HT-29 (cell line): ENCODE measurements around the gene EDARADD. TPM values are rescaled to one million over a fixed set of nuclear protein-coding genes. Genes with fewer than 3 reads are reported as not detected.
"Not testable (repeated sequence)": the region's sequence is repeated elsewhere in the genome, so short reads cannot be mapped to it uniquely, and the experiment has no call there.

Source experiments
- DNase-seq: peaks from one replicate; pipeline ENCODE4 v3.0.0-alpha.2; 2015; ENCODE audit warnings: low spot score
- total RNA-seq: library from RNA; depleted of rRNA; stranded (reverse); fragments of >200 nt; shearing (Covaris generic); gene quantifications from 2 replicates; pipeline ENCODE4 v1.2.3, GENCODE V29; 2014

EDARADD gene
- total RNA-seq, 1 experiment from 2014 or later = not detected

DNA sequence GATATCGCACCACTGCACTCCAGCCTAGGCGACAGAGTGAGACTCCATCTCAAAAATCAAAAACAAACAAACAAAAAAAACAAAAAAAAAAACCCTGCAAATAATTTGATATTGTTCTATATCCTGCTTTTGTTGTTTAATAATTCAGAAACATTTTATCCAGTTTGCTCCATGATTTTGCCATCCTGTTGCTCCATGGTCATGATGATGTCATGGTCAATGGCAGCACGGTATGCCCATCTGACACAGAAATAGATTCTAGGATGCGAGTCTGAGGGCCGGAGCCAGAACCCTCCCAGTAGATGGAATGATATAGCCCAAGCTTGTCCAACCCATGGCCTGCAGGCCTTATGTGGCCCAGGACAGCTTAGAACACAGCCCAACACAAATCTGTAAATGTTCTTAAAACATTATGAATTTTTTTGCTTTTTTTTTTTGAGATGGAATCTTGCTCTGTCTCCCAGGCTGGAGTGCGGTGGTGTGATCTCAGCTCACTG lies 39.8 kb downstream of the EDARADD start:
- DNase-seq = no peak

DNA sequence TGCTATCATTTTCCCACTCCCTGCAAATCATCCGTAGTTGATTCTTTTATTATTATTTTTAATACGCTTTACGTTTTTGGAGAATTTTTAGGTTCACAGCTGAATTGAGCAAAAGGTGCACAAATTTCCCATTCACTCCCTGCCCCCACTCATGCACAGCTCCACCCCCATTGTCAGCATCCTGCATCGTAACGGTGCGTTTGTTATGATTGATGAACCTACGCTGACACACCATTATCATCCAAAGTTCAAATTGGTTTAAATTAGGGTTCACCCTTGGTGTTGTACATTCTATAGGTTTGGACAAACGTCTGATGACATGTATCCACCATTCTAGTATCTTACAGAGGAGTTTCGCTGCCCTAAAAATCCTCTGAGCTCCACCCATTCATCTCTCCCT lies 44.5 kb downstream of the EDARADD start:
- DNase-seq = no peak

DNA sequence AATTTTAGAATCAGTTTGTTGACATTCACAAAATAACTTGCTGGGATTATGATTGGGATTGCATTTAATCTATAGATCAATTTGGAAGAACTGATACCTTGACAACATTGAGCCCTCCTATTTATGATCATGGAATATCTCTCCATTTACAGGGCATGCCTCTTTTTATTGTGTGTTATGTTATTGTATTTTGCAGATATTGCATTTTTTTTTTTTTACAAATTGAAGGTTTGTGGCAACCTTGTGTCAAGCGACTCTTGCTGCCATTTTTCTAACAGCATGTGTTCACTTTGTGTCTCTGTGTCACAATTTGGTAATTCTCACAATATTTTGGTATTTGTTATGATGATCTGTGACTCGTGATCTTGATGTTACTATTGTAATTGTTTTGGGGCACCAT lies 46.3 kb downstream of the EDARADD start:
- no peak for DNase-seq

DNA sequence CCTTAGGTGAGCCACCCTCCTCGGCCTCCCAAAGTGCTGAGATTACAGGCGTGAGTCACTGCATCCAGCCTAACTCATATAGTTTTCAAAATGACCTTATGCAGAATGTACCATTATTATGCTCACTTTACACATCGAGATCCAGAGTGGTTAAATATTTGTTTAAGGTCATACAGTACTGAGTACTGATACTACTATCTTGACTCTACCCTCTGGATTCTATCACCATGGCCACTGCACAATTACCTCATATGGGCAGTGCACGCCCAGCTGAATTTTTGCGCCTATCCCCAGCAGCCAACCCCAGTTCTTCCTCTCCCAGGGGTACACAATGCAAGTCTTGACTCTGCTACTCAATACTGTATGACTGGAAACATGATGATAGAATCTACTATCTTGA lies 56.7 kb downstream of the EDARADD start:
- DNase-seq = no peak

DNA sequence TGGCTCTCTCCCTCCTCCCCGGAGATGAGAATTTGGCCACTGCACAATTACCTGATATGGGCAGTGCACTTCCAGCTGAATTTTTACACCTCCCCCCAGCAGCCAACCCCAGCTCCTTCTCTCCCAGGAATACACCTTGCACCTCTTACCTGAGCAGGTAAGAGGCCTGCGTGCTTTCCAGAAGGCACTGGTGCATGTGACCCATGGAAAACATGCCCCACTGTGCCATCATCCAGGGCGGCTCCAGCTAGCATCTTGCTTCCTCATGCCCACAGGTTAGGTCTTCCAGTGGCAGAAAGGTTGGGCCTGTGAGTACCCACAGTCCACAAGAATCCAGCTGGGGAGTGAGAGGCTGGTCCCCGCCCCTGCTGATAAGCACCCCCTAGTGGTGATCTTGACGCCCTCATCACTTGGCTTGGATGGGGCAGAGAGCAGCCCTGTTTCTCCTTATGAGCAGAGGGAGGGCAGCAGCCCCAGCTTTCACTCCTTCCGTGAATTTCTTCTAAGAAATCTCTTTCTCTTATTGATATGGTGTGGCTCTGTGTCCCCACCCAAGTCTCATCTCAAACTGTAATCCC lies 57.8 kb downstream of the EDARADD start:
- DNase-seq = peak; percentile 31

DNA sequence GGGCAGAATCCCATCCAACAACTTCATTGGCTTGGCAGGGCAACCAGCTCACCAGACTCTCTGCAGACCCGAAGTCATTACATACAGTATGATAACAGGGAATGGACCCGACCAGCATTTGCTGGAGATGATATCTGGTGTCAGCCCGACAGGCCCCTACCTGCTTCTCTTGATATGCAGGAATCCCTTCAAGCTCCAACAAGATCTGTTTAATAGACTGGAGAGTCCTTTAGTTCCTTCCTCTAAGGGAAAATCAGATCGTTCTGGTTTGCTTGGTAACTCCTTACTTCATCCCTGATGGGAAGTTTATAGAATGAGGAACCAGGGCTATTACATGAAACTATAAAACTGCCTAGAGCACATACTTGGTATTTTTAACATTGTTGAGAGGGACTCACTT lies 61.2 kb downstream of the EDARADD start:
- no peak for DNase-seq

DNA sequence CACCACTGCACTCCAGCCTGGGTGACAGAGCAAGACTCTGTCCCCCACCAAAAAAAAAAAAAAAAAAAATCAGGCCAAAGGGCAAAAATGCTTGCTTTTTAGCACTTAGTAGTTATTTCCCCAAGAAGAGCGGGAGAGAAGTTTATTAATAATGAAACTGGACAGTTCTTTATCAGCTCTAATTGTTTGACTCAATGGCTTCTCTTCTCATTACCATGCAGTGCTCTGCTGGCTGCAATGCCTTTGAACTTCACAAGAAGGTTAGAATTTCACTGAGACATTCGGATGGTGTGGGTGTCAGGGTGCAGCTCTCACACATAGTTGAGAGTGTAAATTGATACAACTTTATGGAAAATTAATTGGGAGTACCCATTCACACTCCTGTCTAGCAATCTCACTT lies 63.7 kb downstream of the EDARADD start:
- no peak for DNase-seq

DNA sequence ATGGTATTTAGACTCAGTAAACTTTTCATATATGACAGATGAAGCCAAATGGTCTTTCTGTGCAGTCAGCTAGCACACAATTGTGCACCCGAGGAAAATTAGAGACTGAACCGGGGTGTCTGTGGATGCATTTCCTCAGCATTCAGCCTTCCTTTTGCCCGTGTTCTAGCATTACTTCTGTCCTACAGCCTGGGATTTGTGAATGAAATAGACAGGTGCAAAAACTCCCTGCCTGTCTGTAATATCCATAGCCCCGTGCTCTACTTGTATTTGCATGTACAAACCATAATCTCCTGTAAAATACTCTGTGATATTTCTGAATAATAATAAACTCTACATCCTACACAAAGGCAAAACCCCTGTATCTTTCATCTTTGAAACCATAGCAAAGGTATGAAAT lies 64.9 kb downstream of the EDARADD start:
- DNase-seq = no peak

DNA sequence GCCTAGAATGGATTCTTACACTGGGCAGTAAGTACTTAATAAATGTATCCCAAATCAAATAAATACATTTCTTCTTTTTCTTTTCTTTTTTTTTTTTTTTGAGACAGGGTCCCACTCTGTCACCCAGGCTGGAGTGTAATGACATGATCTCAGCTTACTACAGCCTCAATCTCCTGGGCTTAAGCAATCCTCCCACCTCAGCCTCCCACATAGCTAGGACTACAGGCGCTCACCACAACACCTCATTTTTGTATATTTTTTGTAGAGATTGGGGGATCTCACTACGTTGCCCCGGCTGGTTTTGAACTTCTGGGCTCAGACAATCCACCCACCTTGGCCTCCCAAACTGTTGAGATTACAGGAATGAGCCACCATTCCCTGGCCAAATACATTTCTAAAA lies 66.0 kb downstream of the EDARADD start:
- no peak for DNase-seq

DNA sequence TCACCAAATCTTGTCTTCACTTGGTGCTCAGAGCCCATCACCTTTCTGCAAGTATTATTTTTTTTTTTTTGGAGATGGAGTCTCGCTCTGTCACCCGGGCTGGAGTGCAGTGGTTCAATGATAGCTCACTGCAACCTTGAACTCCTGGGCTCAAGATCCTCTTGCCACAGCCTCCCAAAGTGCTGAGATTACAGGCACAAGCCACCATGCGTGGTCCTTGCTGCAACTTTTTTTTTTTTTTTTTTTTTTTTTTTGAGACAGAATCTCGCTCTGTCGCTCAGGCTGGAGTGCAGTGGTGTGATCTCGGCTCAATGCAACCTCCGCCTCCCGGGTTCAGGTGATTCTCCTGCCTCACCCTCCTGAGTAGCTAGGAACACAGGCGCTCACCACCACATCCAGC lies 70.1 kb downstream of the EDARADD start:
- not testable (repeated sequence) for DNase-seq

DNA sequence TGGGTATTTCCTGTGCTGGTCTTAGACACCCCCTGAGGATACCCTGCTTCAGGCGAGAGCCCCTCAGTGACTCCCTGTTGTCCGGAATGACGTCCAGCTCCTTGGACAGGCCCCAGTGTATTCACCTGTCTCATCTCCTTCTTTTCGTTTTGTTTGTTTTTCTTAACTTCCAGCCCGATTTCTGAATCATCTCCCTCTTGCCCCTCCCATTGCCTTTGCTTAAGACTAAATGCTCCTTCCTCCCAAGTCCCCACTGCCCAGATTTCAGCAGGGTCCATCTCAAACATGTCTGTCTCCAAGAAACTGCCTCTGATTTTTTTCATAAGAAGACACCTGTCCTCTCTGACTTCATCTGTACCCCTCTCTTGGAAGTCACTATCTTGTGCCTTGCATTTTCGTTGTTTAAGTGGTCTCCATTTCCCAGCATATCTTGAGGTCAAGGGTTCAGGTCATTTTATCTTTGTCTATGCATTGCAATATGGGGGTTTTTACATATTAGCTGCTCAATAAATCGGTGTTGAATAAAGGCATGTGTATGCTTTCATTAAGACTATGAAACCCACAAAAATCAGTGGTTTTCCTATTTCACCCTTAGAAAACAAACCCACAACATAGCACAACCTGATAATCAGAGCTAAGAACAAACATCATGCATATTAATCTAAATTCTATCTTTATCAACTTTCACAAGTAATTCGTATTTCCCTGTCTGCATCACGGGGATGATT lies 71.3 kb downstream of the EDARADD start:
- DNase-seq = no peak

DNA sequence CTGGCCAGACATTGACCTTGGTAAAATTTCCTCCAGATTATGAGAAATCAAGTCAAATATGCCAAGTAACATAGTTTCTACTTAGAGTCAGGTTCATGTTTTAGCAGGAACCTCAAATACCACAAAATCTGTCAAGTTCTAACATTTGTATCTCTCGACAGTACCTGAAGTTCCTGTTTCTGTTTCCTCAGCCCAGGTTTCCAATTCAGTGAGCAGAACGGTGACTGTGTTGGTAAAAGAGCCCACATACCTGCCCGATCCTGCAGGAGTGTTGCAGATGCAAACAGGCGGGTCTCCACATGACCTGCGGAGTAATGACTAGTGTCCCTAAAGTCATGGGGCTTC lies 71.8 kb downstream of the EDARADD start:
- DNase-seq = no peak

DNA sequence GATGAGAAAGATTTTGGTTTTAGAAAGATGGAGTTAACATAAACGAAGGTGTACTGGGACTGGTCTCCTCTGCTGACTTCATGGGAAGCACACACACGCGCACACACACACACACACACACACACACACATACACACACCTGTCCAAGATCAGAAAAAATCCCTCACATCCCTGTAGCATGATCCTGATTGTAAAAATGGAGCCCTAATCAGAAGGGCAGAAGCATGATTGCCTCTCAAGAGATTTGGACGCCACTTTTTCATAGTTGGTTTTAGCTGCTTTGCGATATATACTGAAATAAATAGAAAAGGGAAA lies 73.2 kb downstream of the EDARADD start:
- no peak for DNase-seq

DNA sequence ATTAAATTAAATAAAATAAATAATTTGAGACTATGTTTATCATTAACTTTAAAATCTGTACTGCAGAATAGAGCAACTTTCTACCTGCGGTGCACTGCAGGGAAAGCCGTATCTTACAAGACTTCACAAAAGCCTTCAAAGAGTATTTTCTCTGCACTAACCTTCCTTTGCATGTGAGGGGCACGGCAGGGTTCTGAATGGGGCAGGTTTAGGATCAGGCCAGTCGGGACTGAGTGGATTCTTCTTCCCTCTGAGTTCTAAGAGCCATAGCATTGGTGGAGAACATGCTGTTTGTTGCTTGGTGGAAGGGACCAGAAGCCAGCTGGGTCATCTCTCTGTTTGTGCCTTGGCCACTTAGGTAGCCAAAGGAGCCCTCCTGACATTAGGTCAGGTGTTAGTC lies 74.5 kb downstream of the EDARADD start:
- no peak for DNase-seq

DNA sequence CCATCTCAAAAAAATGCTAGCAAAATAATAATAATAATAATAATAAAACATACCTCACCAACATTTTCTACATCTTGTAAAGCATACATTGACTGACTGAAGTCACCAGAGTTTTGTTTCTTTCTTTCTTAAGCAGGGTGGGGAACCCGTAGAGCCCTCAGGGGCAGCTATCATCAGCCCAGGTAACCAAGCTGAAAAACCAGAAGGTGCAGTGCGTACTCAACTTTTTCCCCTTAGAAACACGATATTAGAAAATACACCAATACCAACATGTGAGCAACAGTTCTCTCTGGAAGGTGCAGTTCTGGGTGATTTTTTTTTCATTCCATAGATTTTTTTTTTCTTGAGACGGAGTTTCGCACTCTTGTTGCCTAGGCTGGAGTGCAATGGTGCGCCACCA lies 75.4 kb downstream of the EDARADD start:
- no peak for DNase-seq

DNA sequence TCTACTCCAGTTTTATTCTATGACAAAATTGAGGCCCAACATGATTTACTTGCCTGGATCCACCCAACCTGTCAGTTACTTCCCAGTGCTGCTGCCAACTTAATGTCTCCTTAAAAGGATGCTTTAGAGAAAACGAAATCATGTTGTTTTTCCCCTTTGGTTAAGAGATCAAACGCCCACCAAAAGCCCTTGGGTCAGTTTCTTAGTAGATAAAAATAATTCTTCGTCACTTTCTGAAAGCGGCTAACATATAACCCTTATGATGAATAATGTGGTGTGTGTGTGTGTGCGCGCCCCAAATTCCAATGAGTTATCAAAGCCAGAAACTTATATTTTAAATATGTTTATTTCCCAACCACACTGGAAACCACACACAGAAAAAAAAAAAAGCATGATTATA lies 77.0 kb downstream of the EDARADD start:
- no peak for DNase-seq

DNA sequence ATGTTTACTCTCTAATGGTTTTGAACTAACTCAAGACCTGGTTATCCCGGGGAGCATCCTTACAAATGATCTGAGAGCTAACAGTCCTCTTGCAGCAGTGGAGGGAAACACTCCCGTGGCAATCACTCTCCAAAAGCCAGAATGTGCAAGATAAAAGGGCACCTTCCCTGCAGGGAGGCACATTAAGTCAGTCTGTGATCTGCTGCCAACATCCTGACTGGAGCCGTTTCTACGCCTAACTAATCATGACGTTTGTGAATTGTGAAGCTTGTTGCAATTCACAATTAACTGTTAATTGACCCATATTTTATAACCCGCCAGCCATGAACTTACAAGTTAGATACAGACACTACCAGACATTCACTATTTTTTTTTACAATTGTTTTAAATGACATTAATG lies 77.6 kb downstream of the EDARADD start:
- no peak for DNase-seq

DNA sequence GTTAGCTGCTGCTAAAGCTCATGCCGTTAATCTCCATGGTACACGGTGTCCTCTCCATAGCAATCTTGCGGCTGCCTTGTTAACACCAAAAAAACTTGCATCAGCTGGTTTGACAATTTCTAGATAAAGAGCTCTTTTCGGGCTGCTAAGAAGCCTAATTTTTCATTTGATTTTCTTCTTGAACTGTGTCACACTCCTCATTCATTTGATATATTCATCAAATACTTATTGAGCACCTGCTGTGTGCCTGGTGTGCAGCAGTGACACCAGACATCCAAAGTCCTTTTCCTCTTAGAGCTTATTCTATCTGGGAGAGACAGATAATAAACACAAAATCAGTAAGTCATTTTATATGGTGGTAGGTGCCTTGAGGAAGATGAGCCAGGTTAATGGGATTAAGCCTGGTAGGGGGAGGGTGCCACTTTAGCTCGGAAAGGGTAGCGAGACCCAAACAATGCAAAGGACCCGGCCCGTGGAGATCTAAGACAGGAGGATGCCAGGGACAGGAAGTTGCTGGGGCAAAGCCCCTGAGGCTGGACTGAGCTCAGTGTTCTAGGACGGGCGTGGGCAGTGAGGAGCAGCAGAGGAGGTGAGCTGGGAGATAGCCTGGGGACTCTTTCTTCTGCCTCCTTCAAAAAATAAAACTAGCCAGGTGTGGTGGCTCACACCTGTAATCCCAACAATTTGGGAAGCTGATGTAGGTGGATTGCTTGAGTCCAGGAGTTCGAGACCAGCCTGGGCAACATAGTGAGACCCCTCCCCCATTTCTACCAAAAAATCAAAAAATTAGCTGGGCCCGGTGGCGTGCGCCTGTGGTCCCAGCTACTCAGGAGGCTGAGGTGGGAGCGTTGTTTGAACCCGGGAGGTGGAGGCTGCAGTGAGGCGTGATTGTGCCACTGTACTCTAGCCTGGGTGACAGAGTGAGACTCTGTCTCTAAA lies 79.0 kb downstream of the EDARADD start:
- no peak for DNase-seq

DNA sequence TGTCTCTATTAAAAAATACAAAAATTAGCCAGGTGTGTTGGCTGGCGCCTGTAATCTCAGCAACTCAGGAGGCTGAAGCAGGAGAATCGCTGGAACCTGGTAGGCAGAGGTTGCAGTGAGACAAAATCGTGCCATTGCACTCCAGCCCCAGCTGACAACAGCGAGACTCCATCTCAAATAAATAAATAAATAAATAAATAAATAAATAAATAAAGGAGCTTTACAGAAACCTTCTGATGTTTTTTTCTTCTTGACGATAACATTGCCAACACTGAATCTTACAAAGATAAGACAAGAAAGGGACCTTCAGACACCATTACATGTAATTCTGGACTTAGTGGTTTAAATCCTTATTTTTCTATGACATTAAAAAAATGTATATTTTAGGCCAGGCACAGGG lies 81.9 kb downstream of the EDARADD start:
- no peak for DNase-seq

DNA sequence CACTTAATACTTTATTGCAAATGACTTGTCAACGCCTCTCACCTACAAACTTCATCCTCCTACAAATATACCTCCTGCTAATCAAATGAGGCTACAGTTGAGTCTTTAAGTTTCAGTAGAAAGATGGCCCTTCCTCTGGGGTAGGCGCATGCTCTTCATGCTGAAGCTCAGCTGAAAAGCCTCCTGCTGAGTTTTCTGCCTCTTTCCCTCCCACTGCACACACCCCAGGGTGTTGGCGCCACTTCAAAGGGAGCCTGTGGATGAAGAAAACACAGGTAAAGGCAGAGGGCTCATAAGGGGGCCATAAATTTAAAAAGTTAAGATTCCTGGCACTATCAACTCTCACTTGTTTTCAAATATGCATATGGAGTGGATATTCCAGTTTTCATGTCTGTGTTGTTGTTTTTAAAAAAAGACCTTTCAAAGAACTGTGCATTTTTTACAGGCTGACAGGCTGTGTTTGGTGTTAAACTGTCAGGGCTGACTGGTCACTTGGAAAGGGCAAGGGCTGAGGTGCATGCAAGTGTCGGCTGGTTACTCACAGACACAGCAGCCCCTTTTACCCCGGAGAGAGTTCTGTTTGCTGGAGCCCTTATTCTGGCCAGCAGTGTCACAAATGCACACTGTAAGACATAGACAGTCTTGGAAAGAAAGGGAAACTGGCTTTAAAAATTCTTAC lies 86.8 kb downstream of the EDARADD start:
- DNase-seq = no peak

DNA sequence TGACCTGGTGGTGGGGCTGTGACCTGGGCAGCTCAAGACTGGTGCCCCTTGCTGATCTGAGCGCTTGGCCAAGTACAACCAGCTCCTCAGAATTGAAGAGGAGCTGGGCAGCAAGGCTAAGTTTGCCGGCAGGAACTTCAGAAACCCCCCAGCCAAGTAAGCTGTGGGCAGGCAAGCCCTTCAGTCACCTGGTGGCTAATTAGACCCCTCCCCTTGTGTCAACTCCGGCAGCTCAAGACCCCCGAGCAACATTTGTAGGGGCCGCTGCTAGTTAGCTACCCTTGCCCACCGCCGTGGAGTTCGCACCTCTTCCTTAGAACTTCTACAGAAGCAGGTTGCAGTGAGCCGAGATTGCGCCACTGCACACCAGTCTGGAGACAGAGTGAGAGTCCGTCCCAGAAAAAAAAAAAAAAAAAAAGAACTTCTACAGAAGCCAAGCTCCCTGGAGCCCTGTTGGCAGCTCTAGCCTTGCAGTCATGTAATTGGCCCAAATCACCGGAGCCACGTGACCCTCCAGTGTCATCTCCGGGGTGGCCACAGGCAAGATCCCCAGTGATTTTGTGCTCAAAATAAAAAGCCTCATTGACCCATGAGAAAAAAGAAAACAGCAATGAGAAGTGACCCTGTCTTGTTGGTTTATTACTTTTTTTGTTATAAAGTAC lies 90.4 kb downstream of the EDARADD start:
- DNase-seq = no peak
